AG04449 (cell line): ENCODE data around the gene OR2A14.

Source experiments
- CTCF ChIA-PET: fragments of 350-600 bp; formaldehyde crosslinking; extraction: SDS; loops from one replicate; lab custom pipeline; 2021; ENCODE audit warnings: antibody characterized with exemption; lab: Yijun Ruan, JAX
- POLR2A ChIA-PET: fragments of 400-600, 350-600 bp; formaldehyde crosslinking; extraction: SDS; loops from one replicate; lab custom pipeline; 2020; ENCODE audit warnings: antibody characterized with exemption, inconsistent platforms; lab: Yijun Ruan, JAX
- DNase-seq: peaks from one replicate; pipeline ENCODE4 v3.0.0-alpha.2; 2010; ENCODE audit warnings: low read depth, low spot score
- H3K4me3 ChIP-seq: 2 replicates; pipeline ENCODE4 v1.5.1; 2011; ENCODE audit warnings: low read depth, mild to moderate bottlenecking, control low read depth, low read length
- CTCF ChIP-seq: IDR thresholded peaks from one replicate; pipeline ENCODE4 v1.5.1; 2011; ENCODE audit warnings: mild to moderate bottlenecking, moderate library complexity, low read length, control low read depth, inconsistent platforms; ENCODE audit not compliant: insufficient read depth; ENCODE audit errors: missing control alignments

Gene OR2A14

GRCh38 chr7:144134116-144134515, 11.1 kb downstream of the OR2A14 start:
- no peak for TF ChIP-seq CTCF
- POLR2A ChIA-PET: no interaction called here
- CTCF ChIA-PET: no interaction called here
- no peak for DNase-seq
- no peak overlapping the region for H3K4me3 ChIP-seq

- TF ChIP-seq CTCF: no peak
- DNase-seq: no peak
- no peak overlapping the region for H3K4me3 ChIP-seq
- POLR2A ChIA-PET: no interaction called here
- CTCF ChIA-PET: interaction anchor here (1.4 kb wide), 1 partner anchor 10 kb away, joined by 5 read pairs; no protein-coding TSS in a partner anchor
These were observed 14.5 kb downstream of the OR2A14 start for GRCh38 chr7:144137501-144137900.

- ChIA-PET POLR2A (no interaction called here), CTCF (interaction anchor here (1.6 kb wide), 1 partner anchor 14 kb away, joined by 5 read pairs; no protein-coding TSS in a partner anchor)
- TF ChIP-seq CTCF: no peak
- no peak for DNase-seq
- no peak overlapping the region for H3K4me3 ChIP-seq
These were observed 19.2 kb downstream of the OR2A14 start for GRCh38 chr7:144142187-144142586.

- POLR2A ChIA-PET: no interaction called here
- CTCF ChIA-PET: no interaction called here
- no peak for TF ChIP-seq CTCF
- DNase-seq: no peak
- H3K4me3 ChIP-seq: no peak overlapping the region
These were observed 21.4 kb downstream of the OR2A14 start for GRCh38 chr7:144144426-144144825.

GRCh38 chr7:144148224-144148827, 25.4 kb downstream of the OR2A14 start:
- POLR2A ChIA-PET: no interaction called here
- H3K4me3 ChIP-seq: no peak overlapping the region
- no peak for DNase-seq
- CTCF ChIA-PET: interaction anchor here (1.4 kb wide), 1 partner anchor 20 kb away, joined by 3 read pairs; no protein-coding TSS in a partner anchor
- no peak for TF ChIP-seq CTCF

- TF ChIP-seq CTCF: no peak
- DNase-seq: no peak
- CTCF ChIA-PET: no interaction called here
- POLR2A ChIA-PET: no interaction called here
- H3K4me3 ChIP-seq: no peak overlapping the region
These were observed 35.9 kb downstream of the OR2A14 start for GRCh38 chr7:144158861-144159260.
